GM12878 (cell line): ENCODE data around the gene ASB10. TPM values are rescaled to one million over a fixed set of nuclear protein-coding genes. Genes with fewer than 3 reads are reported as not detected.

Source experiments
- ATAC-seq: fragments of 200-7000 bp; cut with Tn5 transposase; 3 replicates; pipeline ENCODE4 v1.9.1; 2020; ENCODE audit warnings: mild to moderate bottlenecking, moderate library complexity
- BruUV-seq: library from RNA; stranded (reverse); fragments of 400-500 nt; replicated peaks from 2 replicates; lab custom pipeline; 2021; lab: Mats Ljungman, UMichigan
- CTCF ChIA-PET: fragments of 300-600 bp; sonication (Branson Sonifier 250); formaldehyde crosslinking; extraction: SDS; loops from one replicate; lab custom pipeline; 2021; ENCODE audit warnings: inconsistent platforms; lab: Yijun Ruan, JAX
- POLR2A ChIA-PET: fragments of 350-600 bp; formaldehyde crosslinking; extraction: SDS; loops from one replicate; lab custom pipeline; 2021; ENCODE audit warnings: inconsistent platforms; lab: Charles Lee
- RAD21 ChIA-PET: fragments of 300-600 bp; sonication (Branson Sonifier 250); formaldehyde crosslinking; loops from one replicate; lab custom pipeline; 2023; ENCODE audit warnings: antibody characterized with exemption; ENCODE audit not compliant: unreplicated experiment; lab: Charles Lee
- SMC1A ChIA-PET: fragments of 300-600 bp; sonication (Branson Sonifier 250); formaldehyde crosslinking; loops from one replicate; lab custom pipeline; 2023; ENCODE audit not compliant: unreplicated experiment, uncharacterized antibody; lab: Charles Lee
- DNase-seq: peaks from one replicate; pipeline ENCODE4 v3.0.0-alpha.2; 2011; ENCODE audit warnings: low read depth, low spot score
- FAIRE-seq: peaks from 3 replicates; lab custom pipeline; 2011; peaks lifted over from hg19 to GRCh38; lab: Jason Lieb, UNC
- H2AFZ ChIP-seq: 2 replicates; pipeline ENCODE4 v1.6.0; 2011; ENCODE audit warnings: low read depth, low read length, control low read depth; ENCODE audit not compliant: control insufficient read depth
- H3K27ac ChIP-seq: 2 replicates; pipeline ENCODE4 v1.5.1; 2011; ENCODE audit warnings: control low read depth; ENCODE audit not compliant: control insufficient read depth, insufficient read depth
- H3K27me3 ChIP-seq, 2 experiments: replicated peaks in 1 of 2; 2 replicates each; pipeline versions ENCODE4 v1.6.0 to v1.6.1; 2011; ENCODE audit warnings: low read length in 1 of 2; ENCODE audit not compliant: control insufficient read depth in 2 of 2, insufficient read depth in 2 of 2
- H3K36me3 ChIP-seq, 2 experiments: 2 replicates each; pipeline ENCODE4 v1.5.1; 2011; ENCODE audit warnings: low read length in 1 of 2; ENCODE audit not compliant: control insufficient read depth in 2 of 2, insufficient read depth in 2 of 2
- H3K4me1 ChIP-seq: 2 replicates; pipeline ENCODE4 v1.6.1; 2011; ENCODE audit warnings: mild to moderate bottlenecking, low read length, moderate library complexity, mixed read lengths; ENCODE audit not compliant: control insufficient read depth, insufficient read depth
- H3K4me2 ChIP-seq: 2 replicates; pipeline ENCODE4 v1.6.0; 2011; ENCODE audit warnings: control low read depth; ENCODE audit not compliant: control insufficient read depth, insufficient read depth
- H3K4me3 ChIP-seq: fragments of 200-600 bp; sonication (generic); 2 replicates; pipeline ENCODE4 v1.5.1; 2016
- H3K79me2 ChIP-seq: 2 replicates; pipeline ENCODE4 v1.6.0; 2011; ENCODE audit warnings: low read length; ENCODE audit not compliant: control insufficient read depth, insufficient read depth
- H3K9ac ChIP-seq: 2 replicates; pipeline ENCODE4 v1.8.0; 2011; ENCODE audit warnings: low read length, control low read depth, mixed read lengths; ENCODE audit not compliant: control insufficient read depth, insufficient read depth
- H3K9me3 ChIP-seq: replicated peaks from 3 replicates; pipeline ENCODE4 v1.5.1; 2011; ENCODE audit warnings: mild to moderate bottlenecking, low read length; ENCODE audit not compliant: control insufficient read depth, insufficient read depth
- H4K20me1 ChIP-seq: 2 replicates; pipeline ENCODE4 v1.6.0; 2011; ENCODE audit not compliant: control insufficient read depth, insufficient read depth
- CHD1 ChIP-seq: IDR thresholded peaks from 2 replicates; pipeline ENCODE4 v1.6.1; 2012; ENCODE audit warnings: low read depth, low read length, improper control_type of control experiment
- CHD4 ChIP-seq: fragments of 200-600 bp; sonication (generic); IDR thresholded peaks from 2 replicates; pipeline ENCODE4 v1.6.1; 2016; ENCODE audit warnings: mild to moderate bottlenecking
- CREB1 ChIP-seq: IDR thresholded peaks from 2 replicates; pipeline ENCODE4 v1.6.1; 2012; ENCODE audit warnings: low read depth, mild to moderate bottlenecking, inconsistent platforms
- CUX1 ChIP-seq: IDR thresholded peaks from 2 replicates; pipeline ENCODE4 v1.6.1; 2012; ENCODE audit warnings: improper control_type of control experiment, low read depth, low read length; ENCODE audit not compliant: insufficient replicate concordance
- EED ChIP-seq: sonication (generic); IDR thresholded peaks from 2 replicates; pipeline ENCODE4 v1.6.1; 2016; ENCODE audit warnings: antibody characterized with exemption, low read depth
- FOXK2 ChIP-seq: fragments of 450-650 bp; IDR thresholded peaks from 2 replicates; pipeline ENCODE4 v1.6.1; 2017; ENCODE audit warnings: mild to moderate bottlenecking, moderate library complexity
- HDAC2 ChIP-seq: fragments of 200-600 bp; sonication (generic); IDR thresholded peaks from 2 replicates; pipeline ENCODE4 v1.6.1; 2017
- JUND ChIP-seq: IDR thresholded peaks from 2 replicates; pipeline ENCODE4 v1.6.1; 2012; ENCODE audit warnings: low read depth, mild to moderate bottlenecking, low read length, improper control_type of control experiment, moderate library complexity
- SMARCA5 ChIP-seq: fragments of 450-650 bp; IDR thresholded peaks from 2 replicates; pipeline ENCODE4 v1.6.1; 2017; ENCODE audit warnings: mild to moderate bottlenecking
- SMC3 ChIP-seq: IDR thresholded peaks from 2 replicates; pipeline ENCODE4 v1.6.1; 2011; ENCODE audit warnings: low read length, improper control_type of control experiment, borderline replicate concordance
- STAT3 ChIP-seq: IDR thresholded peaks from 2 replicates; pipeline ENCODE4 v1.6.1; 2011; ENCODE audit warnings: low read depth, low read length, improper control_type of control experiment
- TCF3 ChIP-seq: IDR thresholded peaks from 2 replicates; pipeline ENCODE4 v1.6.1; 2012; ENCODE audit warnings: low read depth, mild to moderate bottlenecking, low read length, borderline replicate concordance; ENCODE audit not compliant: insufficient read depth
- ZNF24 ChIP-seq: fragments of 450-650 bp; IDR thresholded peaks from 2 replicates; pipeline ENCODE4 v1.6.1; 2017; ENCODE audit warnings: antibody characterized with exemption, mild to moderate bottlenecking
- ZNF274 ChIP-seq: IDR thresholded peaks from one replicate; pipeline ENCODE4 v1.8.0; 2011; ENCODE audit not compliant: insufficient read length, insufficient read depth
- ZNF687 ChIP-seq: fragments of 450-650 bp; IDR thresholded peaks from 2 replicates; pipeline ENCODE4 v1.6.1; 2017; ENCODE audit warnings: mild to moderate bottlenecking, moderate library complexity
- WGBS: methylation state at CpG from one replicate; pipeline ENCODE4 v1.1.6; 2016; ENCODE audit warnings: low lambda C conversion rate; ENCODE audit not compliant: insufficient replicate concordance, insufficient coverage; ENCODE audit errors: missing lambda C conversion rate; 5-methylcytosine and 5-hydroxymethylcytosine counted together
- in situ Hi-C: fragments of 300-500 bp; cut with MboI; formaldehyde crosslinking; loops from 9 replicates; pipeline ENCODE4 v1.14.3; 2018; ENCODE audit warnings: mixed read lengths
- intact Hi-C: fragments of 100-400 bp; cut with micrococcal nuclease; formaldehyde crosslinking; loops from one replicate; pipeline ENCODE4 v1.14.2; 2022; ENCODE audit not compliant: unreplicated experiment
- polyA plus RNA-seq, 11 experiments: library from polyadenylated mRNA; depleted of rRNA in 4 of 11; unstranded in 6 of 11; stranded (reverse) in 5 of 11; fragments of >200 nt; fragmentation: Nextera tagmentation in 4 of 11; fragmentation: Illumina TruSeq in 1 of 11; extraction: Ambion mirVana in 4 of 11; extraction: Trizol in 1 of 11; gene quantifications; 1 replicate in 1 of 11; 2 replicates in 10 of 11; pipeline versions ENCODE4 v1.2.1 to v1.2.3, GENCODE V29; 2011 to 2016; ENCODE audit warnings: inconsistent platforms in 2 of 11, missing spikeins in 2 of 11, low read depth in 1 of 11
- total RNA-seq, 4 experiments: library from RNA; depleted of rRNA in 3 of 4; stranded (reverse); fragments of >200 nt in 3 of 4; fragmentation: Illumina TruSeq in 1 of 4; extraction: Trizol in 1 of 4; gene quantifications; 2 replicates each; pipeline versions ENCODE4 v1.2.1 to v1.2.3, GENCODE V29; 2013 to 2021

The ASB10 gene
- total and polyA plus RNA-seq, 10 of the 15 experiments (the other 5 are each of a cell fraction or from before 2014, with no cell fraction given), result not detected

- BruUV-seq, result no TSS peak
- Histone ChIP-seq H3K4me3 (no peak overlapping the region), H3K4me1 (no peaks in the 10 kb centered on the region), H3K9me3 (no peaks in the 10 kb centered on the region), H3K36me3 (no peaks in the 10 kb centered on the region), H3K27ac (no peak overlapping the region), H3K27me3 (peaks cover 0 to 2% of the 10 kb centered on the region in 2 experiments; a peak in 1 of 4 replicates), H3K9ac (no peak overlapping the region), H3K79me2 (no peaks in the 10 kb centered on the region), H4K20me1 (no peaks in the 10 kb centered on the region), H3K4me2 (no peak overlapping the region), H2AFZ (no peak overlapping the region)
- DNase-seq (no peak), ATAC-seq (no peak), FAIRE-seq (no peak)
- in situ Hi-C loops, result no loop called here
- POLR2A ChIA-PET, result no interaction called here
- TF ChIP-seq SMC3 (no peak), STAT3 (no peak), CREB1 (no peak), CHD1 (no peak), EED (no peak), JUND (no peak), CHD4 (no peak), TCF3 (no peak), SMARCA5 (no peak), ZNF24 (no peak), ZNF274 (no peak), CUX1 (no peak), ZNF687 (no peak), FOXK2 (no peak), HDAC2 (no peak)
- SMC1A ChIA-PET, result no interaction called here
- RAD21 ChIA-PET, result interaction anchor here (1.0 kb wide), 1 partner anchor 26 kb away, joined by 3 read pairs; no protein-coding TSS in a partner anchor
- CTCF ChIA-PET, result interaction anchor here (1.0 kb wide), 1 partner anchor 22 kb away, joined by 4 read pairs; no protein-coding TSS in a partner anchor
- intact Hi-C loops, result no loop called here
- 52% methylated on average over 3 of the region's 3 CpGs for WGBS
These were observed 36.7 kb downstream of the ASB10 start for GRCh38 chr7:151150388-151150787.
